OCI-LY1 (cell line): Measurements from ENCODE around the gene AGK.

Experiments used
- CTCF ChIP-seq: fragments of 200-600 bp; sonication (generic), shearing (Covaris generic); IDR thresholded peaks from 2 replicates; pipeline ENCODE4 v1.5.1; 2017; ENCODE audit warnings: mild to moderate bottlenecking, antibody characterized with exemption, low read length, moderate library complexity, mixed read lengths
- EZH2 ChIP-seq: fragments of 200-600 bp; sonication (generic), shearing (Covaris generic); IDR thresholded peaks from 2 replicates; pipeline ENCODE4 v1.8.0; 2017; ENCODE audit warnings: borderline replicate concordance, mixed run types, mild to moderate bottlenecking, antibody characterized with exemption, low read length, moderate library complexity, mixed read lengths

GRCh38 chr7:141519623-141520022 is 31.6 kb upstream of the AGK start:
- TF ChIP-seq CTCF (no peak), EZH2 (no peak)
